ENCODE results near the gene LONP2. TPM values are rescaled to one million over a fixed set of nuclear protein-coding genes. Genes with fewer than 3 reads are reported as not detected.
"Not testable (repeated sequence)": the region's sequence is repeated elsewhere in the genome, so short reads cannot be mapped to it uniquely, and the experiment has no call there.

The LONP2 gene
- total RNA-seq, 1 donor from 2014 or later, result 74.2 TPM

DNA sequence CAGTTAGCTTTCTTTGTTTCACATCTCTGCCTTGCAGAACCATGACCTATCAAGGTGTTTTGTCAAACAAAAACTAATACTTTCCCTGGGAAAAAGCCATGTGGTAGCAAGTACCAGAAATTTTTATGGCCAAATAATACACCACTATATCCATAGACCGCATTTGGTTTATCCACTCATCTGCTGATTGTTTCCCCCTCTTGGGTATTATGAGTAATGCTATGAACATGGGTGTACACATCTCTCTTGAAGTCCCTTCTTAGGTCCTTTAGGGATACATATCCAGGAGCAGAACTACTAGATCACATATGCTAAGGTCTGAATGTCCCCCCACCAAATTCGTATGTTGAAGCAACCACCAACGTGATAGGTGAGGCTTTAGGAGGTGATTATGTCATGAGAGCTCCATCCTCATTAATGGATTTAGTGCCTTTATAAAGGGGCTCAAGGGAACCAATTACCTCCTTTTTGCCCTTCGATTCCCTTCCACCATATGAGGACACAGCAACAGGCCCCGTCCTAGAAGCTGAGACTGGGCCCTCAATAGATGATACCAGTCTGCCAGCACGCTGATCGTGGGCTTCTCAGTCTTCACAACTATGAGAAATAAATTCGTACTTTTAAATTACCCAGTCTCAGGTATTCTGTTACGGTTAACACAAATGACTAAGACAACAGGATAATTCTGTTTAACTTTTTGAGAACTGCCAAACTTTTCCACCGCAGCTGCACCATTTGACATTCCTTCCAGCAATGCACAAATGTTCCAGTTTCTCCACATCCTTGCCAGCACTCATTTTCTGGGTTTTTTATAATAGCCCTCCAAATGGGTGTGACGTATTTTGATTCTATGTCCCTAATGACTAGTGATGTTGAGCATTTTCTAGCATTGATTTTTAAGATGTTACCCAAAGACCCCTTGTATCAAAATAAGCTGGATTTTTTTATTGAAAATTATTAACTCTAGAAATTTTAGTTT, 111.1 kb downstream of the LONP2 start:
- DNase-seq (no peak), ATAC-seq (no peak)
- intact Hi-C loops (cut with micrococcal nuclease), result loop anchor here (5.0 kb wide), 1 partner anchor 277 kb away; no protein-coding TSS in a partner anchor

- ATAC-seq, result no peak
- DNase-seq, result no peak
- intact Hi-C loops (cut with micrococcal nuclease), result no loop called here
Measured at GRCh38 chr16:48356633-48357376, 112.7 kb downstream of the LONP2 start.

DNA sequence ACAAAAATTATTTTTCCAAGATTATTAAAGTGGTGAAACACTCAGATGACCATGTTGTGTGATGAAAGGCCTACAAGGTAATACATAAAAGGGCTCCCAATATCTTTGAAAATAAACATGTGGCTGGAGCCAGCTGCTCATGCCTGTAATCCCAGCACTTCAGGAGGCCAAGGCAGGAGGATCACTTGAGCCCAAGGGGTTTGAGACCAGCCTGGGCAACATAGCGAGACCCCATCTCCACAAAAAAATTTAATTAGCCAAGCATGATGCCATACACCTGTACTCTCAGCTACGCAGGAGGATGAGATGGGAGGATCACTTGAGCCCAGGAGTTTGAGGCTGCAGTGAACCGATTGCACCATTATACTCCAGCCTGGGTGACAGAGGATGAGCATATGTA, 114.3 kb downstream of the LONP2 start:
- ATAC-seq (no peak), DNase-seq (no peak)
- intact Hi-C loops (cut with micrococcal nuclease), result no loop called here

DNA sequence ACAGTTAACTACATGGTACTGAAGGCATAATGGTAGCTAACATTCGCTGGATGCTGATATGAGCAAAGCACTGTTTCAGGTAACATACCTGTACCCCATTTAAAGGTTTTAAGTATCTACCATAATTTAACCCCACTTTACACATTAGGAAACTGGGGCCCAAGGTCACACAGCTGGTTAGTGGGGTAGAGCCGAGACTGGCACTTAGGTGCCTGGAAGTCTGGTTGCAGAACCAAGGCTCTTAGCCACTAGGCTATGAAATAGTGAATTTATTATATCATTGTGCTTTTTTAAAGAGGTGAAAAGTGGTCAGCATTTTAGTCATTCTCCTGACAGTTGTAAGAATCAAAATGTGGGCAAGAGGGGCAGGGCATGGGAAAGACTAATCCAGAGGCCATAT, 115.9 kb downstream of the LONP2 start:
- ATAC-seq (no peak), DNase-seq (no peak)
- intact Hi-C loops (cut with micrococcal nuclease), result loop anchor here (10.0 kb wide), 1 partner anchor 185 kb away; no protein-coding TSS in a partner anchor

DNA sequence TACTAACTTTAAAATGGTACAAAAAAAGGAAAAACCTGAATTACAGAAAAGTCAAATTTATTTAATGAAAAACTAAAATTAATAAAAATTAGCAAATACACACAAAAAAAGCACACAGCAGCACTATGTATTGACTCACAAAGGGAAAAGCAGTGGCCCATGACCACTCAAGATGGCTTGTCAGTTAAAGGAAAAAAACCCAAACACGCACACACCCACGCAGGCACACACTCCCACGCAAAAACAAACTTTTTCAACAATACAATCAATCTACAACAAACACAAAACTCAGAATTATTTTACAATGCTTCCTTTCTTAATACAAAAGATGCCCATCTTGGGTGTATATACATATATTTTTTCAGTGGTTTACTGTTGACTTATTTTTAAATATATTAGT, 116.9 kb downstream of the LONP2 start:
- intact Hi-C loops (cut with micrococcal nuclease), result loop anchor here (10.0 kb wide), 1 partner anchor 184 kb away; no protein-coding TSS in a partner anchor
- no peak for DNase-seq
- ATAC-seq, result no peak

DNA sequence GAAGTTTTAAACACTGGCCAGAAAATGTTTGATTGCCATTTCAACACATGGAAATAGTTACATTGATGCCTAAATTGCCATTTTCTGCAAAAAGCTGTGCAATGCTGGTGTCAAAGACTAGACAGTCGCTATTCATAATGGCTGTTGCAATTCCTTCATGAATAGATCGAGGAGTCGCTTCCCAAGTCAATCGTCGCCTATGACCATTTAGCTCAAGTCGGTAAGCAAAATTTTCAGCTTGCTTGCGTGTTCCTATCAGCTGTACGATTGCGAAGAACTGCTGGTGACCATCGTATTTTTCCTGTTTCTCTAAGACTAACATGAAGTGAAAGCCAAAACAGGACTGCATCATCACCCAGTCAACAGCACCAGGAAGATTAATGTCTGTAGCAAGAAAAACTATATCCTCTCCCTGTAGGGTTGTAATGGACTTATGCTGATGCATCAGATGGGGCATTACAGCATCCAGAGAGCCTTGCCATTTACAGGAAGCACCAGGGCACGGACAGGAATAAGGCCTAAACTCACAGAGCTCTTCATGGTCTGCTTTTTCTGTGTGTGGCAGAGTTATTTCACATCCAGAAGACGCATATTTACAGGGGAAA, 117.5 kb downstream of the LONP2 start:
- intact Hi-C loops (cut with micrococcal nuclease), result loop anchor here (10.0 kb wide), 1 partner anchor 183 kb away; no protein-coding TSS in a partner anchor
- ATAC-seq, result no peak
- no peak for DNase-seq

DNA sequence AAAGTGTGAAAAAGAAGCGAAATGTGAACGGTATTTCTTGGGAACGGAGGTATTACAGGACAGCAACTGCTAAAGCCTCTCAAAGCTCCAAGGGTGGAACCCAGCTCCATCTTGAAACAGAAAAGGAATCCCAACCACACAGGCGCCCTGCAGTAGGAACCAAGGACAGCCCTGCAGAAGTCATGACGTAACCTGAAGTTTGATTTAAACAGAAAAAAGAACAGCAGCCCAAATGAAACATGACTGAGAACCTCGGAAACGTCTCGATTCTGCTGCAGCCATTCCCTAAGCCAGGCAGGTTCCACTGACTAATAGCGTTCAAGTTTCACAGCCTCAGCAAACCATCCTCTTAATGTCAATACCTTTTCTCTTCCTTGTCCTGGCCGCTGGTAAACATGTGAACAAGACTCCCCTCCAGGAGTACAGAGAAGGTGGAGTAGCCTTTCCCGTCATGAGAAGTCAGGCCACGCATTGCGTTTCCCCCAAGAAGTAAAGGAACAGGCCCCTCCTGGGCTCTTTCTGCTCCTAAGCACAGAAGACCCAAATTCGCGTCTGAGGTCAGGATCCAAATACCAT, 121.0 kb downstream of the LONP2 start:
- intact Hi-C loops (cut with micrococcal nuclease), result loop anchor here (10.0 kb wide), 1 partner anchor 180 kb away; no protein-coding TSS in a partner anchor
- peak; percentile 1 for ATAC-seq
- no peak for DNase-seq

- intact Hi-C loops (cut with micrococcal nuclease), result loop anchor here (10.0 kb wide), 1 partner anchor 179 kb away; no protein-coding TSS in a partner anchor
- DNase-seq (peak; percentile 95), ATAC-seq (peak; percentile 99)
Measured at GRCh38 chr16:48365601-48366164, 121.6 kb downstream of the LONP2 start.

DNA sequence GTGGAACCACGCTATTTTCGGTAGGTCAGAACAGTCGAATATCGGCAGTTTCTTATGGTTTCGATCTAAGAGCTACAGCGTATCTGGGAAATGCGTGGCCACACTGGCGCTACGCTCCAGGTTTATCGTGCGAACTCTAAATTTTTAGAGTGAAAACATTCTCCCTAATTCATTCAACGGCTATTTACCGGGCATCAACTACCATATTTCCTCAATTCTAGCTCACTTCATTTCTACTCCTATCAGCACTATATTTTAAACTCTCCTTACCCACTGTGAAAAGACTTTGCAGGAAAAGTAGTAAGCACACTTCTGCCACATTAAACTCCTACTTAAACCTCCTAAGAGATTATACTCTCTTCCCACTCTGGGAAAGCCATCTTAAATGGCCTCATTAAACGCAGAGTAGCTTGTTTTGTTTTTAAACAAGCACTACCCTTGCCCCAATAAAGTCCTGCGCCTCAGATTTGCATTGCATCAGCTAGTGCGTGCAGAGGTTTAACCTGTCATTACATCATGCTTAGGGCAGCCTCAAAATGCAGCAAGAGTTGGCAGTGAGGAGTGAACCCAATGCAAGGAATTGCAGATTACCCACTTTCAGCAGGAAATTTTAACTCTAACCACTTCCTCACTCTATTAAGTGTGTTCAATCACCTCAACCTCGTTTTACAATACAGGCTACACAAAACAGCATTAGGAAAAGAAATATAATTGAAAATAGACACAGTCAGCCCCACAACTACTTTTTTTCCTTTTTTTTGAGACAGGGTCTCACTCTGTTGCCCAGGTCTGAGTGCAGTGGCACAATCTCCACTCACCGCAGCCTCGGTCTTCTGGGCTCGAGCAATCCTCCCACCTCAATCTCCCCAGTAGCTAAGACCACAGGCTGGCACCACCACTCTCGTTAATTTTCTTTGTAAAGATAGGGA, 122.3 kb downstream of the LONP2 start:
- no peak for DNase-seq
- peak; percentile 56 for ATAC-seq
- intact Hi-C loops (cut with micrococcal nuclease), result loop anchor here (10.0 kb wide), 1 partner anchor 178 kb away; no protein-coding TSS in a partner anchor

DNA sequence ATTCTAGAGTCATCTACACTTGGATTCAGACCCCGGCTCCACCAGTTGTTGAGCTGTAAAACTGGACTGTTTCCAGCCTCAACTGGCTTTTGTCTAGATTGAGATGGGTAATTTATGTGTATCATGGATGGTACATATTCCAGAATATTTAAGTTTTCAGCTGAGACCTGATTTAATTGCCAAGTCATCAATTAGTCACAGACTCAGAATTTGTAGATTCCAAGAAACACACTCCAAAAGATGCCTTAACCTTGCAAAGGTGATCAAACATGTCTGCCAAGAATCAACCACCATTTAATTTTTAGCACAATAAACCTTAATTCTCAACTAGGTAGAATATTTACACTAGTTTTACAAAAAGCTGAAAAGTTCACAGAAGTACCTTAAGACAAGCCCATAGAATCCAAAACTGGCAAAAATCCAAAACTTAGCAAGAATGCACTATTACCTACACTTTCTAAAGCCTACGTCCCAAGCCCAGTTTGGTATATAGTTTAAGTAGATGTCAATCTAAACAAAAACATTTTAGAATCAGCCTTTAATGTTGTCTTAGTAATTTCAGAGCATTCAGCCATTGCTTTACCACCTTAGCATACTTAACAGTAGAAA, 123.4 kb downstream of the LONP2 start:
- ATAC-seq (no peak), DNase-seq (no peak)
- intact Hi-C loops (cut with micrococcal nuclease), result loop anchor here (10.0 kb wide), 1 partner anchor 177 kb away; no protein-coding TSS in a partner anchor

DNA sequence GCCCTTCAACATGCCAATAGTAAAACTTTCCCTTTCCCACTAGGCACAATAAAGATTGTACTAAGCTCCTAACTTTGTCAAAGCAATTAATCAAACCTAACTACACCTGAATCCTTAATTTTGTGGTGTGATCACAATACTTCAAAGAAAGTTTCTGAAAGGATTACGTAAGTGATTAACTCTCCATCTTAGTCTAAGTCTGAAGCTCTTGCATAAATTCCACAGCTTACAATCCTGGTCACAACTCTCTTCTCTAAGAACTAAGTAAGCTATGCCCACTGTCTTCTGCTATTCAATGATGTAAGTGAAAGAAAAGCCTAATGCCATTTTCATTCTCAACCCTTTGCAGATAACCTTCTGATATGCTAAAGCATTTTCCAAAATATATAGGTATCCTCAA, 125.7 kb downstream of the LONP2 start:
- intact Hi-C loops (cut with micrococcal nuclease), result loop anchor here (10.0 kb wide), 1 partner anchor 175 kb away; no protein-coding TSS in a partner anchor

DNA sequence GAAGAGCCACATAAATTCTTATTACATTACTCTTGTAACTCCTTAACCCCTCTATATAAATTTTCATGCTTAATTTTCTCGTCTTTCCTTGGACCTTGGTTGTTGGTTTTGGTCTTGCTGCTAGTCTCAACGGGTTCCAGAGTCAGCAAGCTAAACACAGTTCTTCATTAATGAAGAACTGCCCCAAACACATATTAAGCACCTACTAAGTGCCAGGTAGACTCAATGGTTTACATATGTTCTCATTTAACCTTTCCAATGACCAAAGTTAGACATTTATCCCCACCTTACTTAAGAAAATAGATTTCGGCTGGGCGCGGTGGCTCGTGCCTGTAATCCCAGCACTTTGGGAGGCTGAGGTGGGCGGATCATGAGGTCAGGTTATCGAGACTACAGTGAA, 126.1 kb downstream of the LONP2 start:
- DNase-seq, result no peak
- intact Hi-C loops (cut with micrococcal nuclease), result no loop called here
- no peak for ATAC-seq

More for the DNA sequence above, 125.7 kb downstream of the LONP2 start:
- DNase-seq (no peak), ATAC-seq (no peak)

DNA sequence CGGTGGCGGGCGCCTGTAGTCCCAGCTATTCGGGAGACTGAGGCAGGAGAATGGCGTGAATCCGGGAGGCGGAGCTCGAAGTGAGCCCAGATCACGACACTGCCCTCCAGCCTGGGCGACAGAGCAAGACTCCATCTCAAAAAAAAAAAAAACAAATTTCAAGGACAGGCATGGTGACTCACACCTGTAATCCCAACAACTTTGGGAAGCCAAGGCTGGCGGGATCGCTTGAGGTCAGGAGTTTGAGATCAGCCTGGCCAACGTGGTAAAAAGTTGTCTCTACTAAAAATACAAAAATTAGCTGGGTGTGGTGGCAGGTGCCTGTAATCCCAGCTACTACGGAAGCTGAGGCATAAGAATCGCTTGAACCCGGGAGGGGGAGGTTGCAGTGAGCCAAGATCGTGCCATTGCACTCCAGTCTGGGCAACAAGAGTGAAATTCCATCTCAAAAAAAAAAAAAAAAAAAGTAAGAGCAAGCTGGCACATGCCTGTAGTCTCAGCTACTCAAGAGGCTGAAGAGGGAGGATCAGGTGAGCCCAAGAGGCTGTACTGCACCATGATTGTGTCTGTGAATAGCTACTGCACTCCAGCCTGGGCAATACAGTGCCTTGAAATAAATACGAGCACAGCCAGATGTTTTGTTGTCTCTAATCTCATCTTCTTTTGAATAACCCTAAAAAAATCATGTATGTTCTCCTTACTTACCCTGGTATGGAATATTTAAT, 126.7 kb downstream of the LONP2 start:
- ATAC-seq, result peak; percentile 62
- intact Hi-C loops (cut with micrococcal nuclease); DNase-seq: not testable (repeated sequence)

DNA sequence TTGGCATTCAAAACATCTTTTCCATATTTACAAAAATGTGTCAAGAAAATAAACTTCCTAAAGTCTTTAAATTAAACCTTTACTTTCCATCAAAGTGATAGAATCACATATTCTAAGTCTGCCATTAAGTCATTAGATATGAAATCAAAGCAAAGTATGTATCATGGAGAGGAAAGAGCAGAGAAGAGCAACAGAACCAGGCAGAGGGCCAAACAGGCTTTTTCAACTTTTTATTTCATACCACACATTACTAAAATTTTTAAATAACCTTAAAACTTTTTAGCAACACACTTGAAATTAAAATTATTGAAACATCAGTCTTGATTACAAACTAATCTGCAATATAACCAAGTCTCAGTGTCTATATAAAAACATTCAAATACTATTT, 127.3 kb downstream of the LONP2 start:
- DNase-seq, result no peak
- intact Hi-C loops (cut with micrococcal nuclease), result no loop called here
- ATAC-seq, result no peak

GRCh38 chr16:48372744-48373143, 128.6 kb downstream of the LONP2 start:
- intact Hi-C loops (cut with micrococcal nuclease), result no loop called here
- peak; percentile 47 for ATAC-seq

DNA sequence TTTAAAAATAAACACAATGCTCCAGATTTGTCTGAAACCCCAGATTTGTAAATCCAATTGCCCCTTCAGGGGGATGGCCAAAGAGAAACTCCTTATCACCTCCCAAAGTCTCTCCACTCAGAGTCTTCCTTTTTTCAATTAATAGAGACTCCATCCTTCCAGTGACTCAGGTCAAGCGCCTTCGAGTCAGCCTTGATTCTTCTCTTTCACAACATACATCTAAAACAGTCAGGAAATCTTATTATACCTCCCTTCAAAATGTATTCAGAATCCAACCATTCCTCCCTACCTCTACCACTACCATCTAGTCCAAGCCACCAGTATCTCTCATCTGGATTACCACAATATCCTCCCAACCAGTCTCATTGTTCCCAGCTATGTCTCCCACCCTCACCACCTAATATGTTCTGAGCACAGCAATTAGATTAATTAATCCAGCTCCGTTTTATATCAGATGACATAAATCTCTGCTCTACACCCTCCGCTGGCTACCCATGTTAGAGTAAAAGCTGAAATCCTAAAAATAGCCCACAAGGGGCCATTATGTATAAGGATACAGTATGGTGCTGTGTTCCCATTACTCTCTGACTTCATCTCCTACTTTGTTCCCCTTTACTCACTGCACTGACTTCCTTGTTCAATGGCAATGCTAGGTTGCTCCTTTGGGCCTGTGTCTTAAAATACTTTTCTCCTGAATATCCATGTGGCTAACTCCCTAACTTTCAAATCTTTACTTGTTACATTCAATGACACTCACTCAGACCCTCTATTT, 129.3 kb downstream of the LONP2 start:
- ATAC-seq, result peak; percentile 25
- no peak for DNase-seq
- intact Hi-C loops (cut with micrococcal nuclease), result no loop called here

More at GRCh38 chr16:48372744-48373143, 128.6 kb downstream of the LONP2 start:
- DNase-seq, result no peak

Data from left ventricle myocardium superior (tissue), 1 donor.